ENCODE data around the gene HEXD.

The HEXD gene

GRCh38 chr17:82416771-82417170 is 1.4 kb upstream of the HEXD start:
- DNase-seq, result no peak

GRCh38 chr17:82419540-82419939 is 1.4 kb downstream of the HEXD start:
- no peak for DNase-seq

- DNase-seq, result peak; percentile 32
These were observed 6.1 kb downstream of the HEXD start for GRCh38 chr17:82424001-82424862.

GRCh38 chr17:82424863-82425159 is 6.7 kb downstream of the HEXD start:
- no peak for DNase-seq

- no peak for DNase-seq
These were observed 10.4 kb downstream of the HEXD start for GRCh38 chr17:82428546-82428945.

GRCh38 chr17:82429824-82430223 is 11.7 kb downstream of the HEXD start:
- DNase-seq, result no peak

GRCh38 chr17:82432017-82432416 is 13.9 kb downstream of the HEXD start:
- no peak for DNase-seq

- no peak for DNase-seq
These were observed 15.5 kb downstream of the HEXD start for GRCh38 chr17:82433560-82434215.

GRCh38 chr17:82434216-82434565 is 16.0 kb downstream of the HEXD start:
- peak; percentile 32 for DNase-seq

- no peak for DNase-seq
These were observed 17.0 kb downstream of the HEXD start for GRCh38 chr17:82435103-82435502.

GRCh38 chr17:82435601-82436583 is 17.7 kb downstream of the HEXD start:
- DNase-seq, result no peak

GRCh38 chr17:82436601-82437324 is 18.6 kb downstream of the HEXD start:
- no peak for DNase-seq

GRCh38 chr17:82437325-82437668 is 19.1 kb downstream of the HEXD start:
- no peak for DNase-seq

- DNase-seq, result no peak
These were observed 20.4 kb downstream of the HEXD start for GRCh38 chr17:82438401-82439193.

GRCh38 chr17:82439194-82439828 is 21.2 kb downstream of the HEXD start:
- no peak for DNase-seq

- DNase-seq, result no peak
These were observed 21.8 kb downstream of the HEXD start for GRCh38 chr17:82439829-82440365.

GRCh38 chr17:82440469-82440981 is 22.4 kb downstream of the HEXD start:
- DNase-seq, result peak; percentile 41

- peak; percentile 26 for DNase-seq
These were observed 23.0 kb downstream of the HEXD start for GRCh38 chr17:82440991-82441627.

- no peak for DNase-seq
These were observed 23.7 kb downstream of the HEXD start for GRCh38 chr17:82441691-82442487.

All from CD4-positive, alpha-beta T cell treated with Interferon gamma for 1 hour (primary cell).